ENCODE data around the gene UBE2E1. TPM values are rescaled to one million over a fixed set of nuclear protein-coding genes. Genes with fewer than 3 reads are reported as not detected.
A peak's percentile ranks its signal among the peaks of the same experiment; 100 is the strongest.

Gene UBE2E1
- total RNA-seq, 1 donor from 2014 or later, result 63.9 TPM

DNA sequence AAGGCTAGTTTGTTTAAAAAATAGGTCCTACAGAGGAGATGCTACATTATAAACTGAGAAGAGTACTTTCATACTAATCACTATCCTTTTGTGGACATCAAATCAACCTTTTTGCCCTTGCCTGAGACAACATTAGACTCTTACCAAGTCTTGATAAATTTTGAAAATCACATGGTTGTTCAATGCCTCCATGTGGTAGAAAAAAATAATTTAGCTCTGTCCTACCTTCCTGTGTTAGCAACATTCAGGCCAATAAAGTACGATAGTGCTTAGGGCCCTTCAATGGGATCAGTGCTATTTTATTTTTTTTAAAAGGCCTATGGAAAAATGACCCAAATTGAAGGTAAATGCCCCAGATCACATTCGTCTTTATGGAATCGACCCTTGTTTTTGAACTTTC lies 5.0 kb upstream of the UBE2E1 start:
- DNase-seq (ENCODE audit: low spot score), result no peak
- peaks cover under 1% of the 10 kb centered on the region for H3K36me3 Mint-ChIP-seq (ENCODE audit: low read depth)
- no peak overlapping the region for H3K4me3 Mint-ChIP-seq (ENCODE audit: low read depth)
- H3K4me1 Mint-ChIP-seq (ENCODE audit: low read depth), result peaks cover 15% of the 10 kb centered on the region
- intact Hi-C loops (cut with micrococcal nuclease), result loop anchor here (10.0 kb wide), 1 partner anchor 596 kb away; the partner anchor contains the start of gene UBE2E2
- no peak overlapping the region for H3K27ac Mint-ChIP-seq
- no peaks in the 10 kb centered on the region for H3K9me3 Mint-ChIP-seq
- H3K27me3 Mint-ChIP-seq (ENCODE audit: low read depth), result peaks cover 46% of the 10 kb centered on the region

DNA sequence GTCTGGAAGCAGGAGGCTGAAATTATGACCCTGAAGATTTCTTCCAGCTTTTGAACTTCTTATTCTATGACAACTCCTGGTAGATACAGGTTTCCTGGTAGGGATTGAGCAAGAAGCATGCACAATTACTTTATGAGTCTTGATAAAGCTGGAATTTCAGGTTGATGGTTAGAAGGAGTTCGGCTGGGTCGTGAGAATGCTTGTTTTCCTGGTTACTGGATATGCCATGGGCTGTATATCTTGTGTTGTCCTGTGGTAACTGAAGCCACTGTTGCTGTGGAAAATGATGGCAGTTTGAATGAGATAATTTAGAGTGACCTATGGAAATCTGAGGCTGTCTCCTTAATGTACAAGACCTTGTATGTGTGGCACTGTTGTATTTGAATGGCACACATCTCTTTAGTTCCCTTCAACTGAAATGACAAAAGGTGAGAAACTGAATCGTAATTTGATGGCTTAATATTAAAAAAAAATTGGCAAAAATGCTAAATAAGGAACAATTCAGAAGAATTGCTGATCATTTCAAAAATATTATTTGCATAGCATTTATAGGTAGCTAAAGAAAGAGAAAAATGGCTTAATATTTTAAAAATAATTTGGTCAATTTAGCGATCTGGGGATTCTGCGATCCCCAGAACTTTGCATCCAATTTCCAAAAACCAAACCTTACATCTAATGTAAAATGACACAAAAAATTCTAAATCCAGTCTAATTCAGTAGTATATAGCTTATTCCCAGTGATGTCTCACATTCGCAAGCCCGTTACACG lies 1.1 kb upstream of the UBE2E1 start:
- H3K27me3 Mint-ChIP-seq (ENCODE audit: low read depth), result peaks cover 32% of the 10 kb centered on the region
- H3K27ac Mint-ChIP-seq, result no peak overlapping the region
- peaks cover 34% of the 10 kb centered on the region for H3K4me1 Mint-ChIP-seq (ENCODE audit: low read depth)
- intact Hi-C loops (cut with micrococcal nuclease), result loop anchor here (5.0 to 10.0 kb wide), 2 partner anchors 600 to 883 kb away; partner anchors contain the start of gene UBE2E2
- no peaks in the 10 kb centered on the region for H3K9me3 Mint-ChIP-seq
- H3K36me3 Mint-ChIP-seq (ENCODE audit: low read depth), result peaks cover 31% of the 10 kb centered on the region
- DNase-seq (ENCODE audit: low spot score), result no peak
- H3K4me3 Mint-ChIP-seq (ENCODE audit: low read depth), result peak overlapping the region; percentile 89

DNA sequence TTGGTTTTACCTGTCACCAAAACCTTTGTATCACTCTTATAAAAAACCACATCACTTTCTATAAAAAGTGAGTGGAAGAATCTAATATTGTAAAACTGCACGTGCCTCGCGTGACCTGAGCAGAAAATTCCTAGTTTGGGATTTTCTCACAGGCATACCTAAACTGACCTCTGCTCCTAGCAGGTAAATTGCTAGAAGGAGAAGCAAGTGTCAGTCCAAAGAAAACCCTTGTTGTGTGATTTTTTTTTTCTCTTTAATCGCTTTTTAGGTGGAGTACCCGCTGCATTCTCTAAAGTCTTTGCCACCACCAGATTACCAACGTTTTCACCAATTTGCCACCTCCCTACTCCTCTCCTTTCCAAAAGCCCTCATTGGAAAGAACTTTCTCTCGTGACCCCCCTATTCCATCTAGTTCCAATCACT lies 534 bp upstream of the UBE2E1 start:
- intact Hi-C loops (cut with micrococcal nuclease), result loop anchor here (5.0 to 10.0 kb wide), 2 partner anchors 600 to 882 kb away; partner anchors contain the start of gene UBE2E2
- peaks cover 36% of the 10 kb centered on the region for H3K36me3 Mint-ChIP-seq (ENCODE audit: low read depth)
- H3K27me3 Mint-ChIP-seq (ENCODE audit: low read depth), result peaks cover 29% of the 10 kb centered on the region
- DNase-seq (ENCODE audit: low spot score), result no peak
- H3K4me1 Mint-ChIP-seq (ENCODE audit: low read depth), result peaks cover 40% of the 10 kb centered on the region
- H3K27ac Mint-ChIP-seq, result peak overlapping the region; percentile 76
- no peaks in the 10 kb centered on the region for H3K9me3 Mint-ChIP-seq
- H3K4me3 Mint-ChIP-seq (ENCODE audit: low read depth), result peak overlapping the region; percentile 89

DNA sequence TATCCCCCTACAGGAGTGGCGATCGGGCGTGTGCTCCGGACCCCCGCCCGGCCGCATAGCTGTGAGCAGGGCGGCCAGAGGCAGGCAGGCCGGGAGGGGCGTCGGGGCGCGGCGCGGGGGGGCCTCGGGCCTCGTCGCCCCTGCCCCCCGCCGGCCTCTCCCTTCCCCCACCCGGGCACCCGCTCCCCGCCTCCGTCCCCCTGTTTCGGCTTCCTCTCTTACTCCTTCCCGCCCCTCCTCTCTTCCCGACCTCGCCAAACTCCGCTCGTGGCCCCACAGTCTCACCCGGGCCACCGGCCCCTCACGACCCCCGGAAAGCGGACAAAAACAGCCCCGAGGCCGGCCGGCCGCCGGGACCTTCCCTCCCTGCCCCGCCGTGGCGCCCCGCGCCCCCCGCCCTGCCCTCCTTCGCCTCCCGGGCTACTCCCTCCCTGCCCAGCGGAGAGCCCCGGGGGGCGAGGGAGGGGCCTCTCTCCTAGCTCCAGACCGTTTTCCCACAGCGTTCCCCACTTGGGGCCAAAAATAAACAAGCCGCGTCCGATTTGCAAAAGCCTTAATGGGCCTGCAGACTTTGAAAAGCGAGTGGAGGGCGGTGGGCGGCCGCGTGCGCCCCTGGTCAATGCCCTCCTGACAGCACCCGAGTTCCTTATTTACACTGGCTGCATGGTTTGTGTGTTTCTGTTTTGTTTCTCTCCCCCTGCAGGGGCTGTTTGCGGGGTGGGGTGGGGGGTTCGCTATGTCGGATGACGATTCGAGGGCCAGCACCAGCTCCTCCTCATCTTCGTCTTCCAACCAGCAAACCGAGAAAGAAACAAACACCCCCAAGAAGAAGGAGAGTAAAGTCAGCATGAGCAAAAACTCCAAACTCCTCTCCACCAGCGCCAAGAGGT lies 1.0 kb downstream of the UBE2E1 start:
- DNase-seq (ENCODE audit: low spot score), result no peak
- Mint-ChIP-seq H3K36me3 (ENCODE audit: low read depth) (peaks cover 43% of the 10 kb centered on the region), H3K4me3 (ENCODE audit: low read depth) (peak overlapping the region; percentile 91), H3K4me1 (ENCODE audit: low read depth) (peaks cover 46% of the 10 kb centered on the region), H3K27ac (peak overlapping the region; percentile 93), H3K9me3 (no peaks in the 10 kb centered on the region), H3K27me3 (ENCODE audit: low read depth) (peaks cover 21% of the 10 kb centered on the region)
- intact Hi-C loops (cut with micrococcal nuclease), result loop anchor here (5.0 to 10.0 kb wide), 2 partner anchors 602 to 881 kb away; partner anchors contain the start of gene UBE2E2

DNA sequence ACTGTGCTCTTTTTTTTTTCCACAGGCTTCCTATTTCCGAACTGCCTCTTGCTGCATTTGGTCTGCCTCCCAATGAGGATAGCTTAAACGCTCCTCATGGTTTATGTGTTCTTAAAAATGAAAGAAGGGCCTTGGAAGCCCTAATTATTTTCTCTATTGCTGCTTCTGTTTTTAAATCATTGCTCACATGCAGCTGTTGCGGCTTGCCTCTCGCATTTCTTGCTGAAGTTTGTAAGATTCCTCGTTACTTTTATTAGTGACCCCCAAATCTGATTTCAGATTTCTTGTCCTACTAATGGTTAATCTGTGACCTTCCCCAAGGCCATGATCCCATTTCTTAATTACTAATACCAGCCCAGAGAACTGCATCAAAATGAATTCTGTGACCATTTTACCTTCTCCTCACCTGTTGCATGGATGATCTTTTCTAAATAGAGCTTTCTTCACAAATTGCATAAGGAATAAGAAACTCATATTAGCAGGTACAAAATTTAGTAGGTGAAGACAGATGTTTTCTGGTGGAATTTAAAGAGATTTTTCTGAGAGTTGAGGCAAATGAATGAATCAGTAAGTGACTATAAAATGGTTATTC lies 1.8 kb downstream of the UBE2E1 start:
- intact Hi-C loops (cut with micrococcal nuclease), result loop anchor here (5.0 to 10.0 kb wide), 2 partner anchors 603 to 880 kb away; partner anchors contain the start of gene UBE2E2
- Mint-ChIP-seq H3K4me1 (ENCODE audit: low read depth) (peaks cover 53% of the 10 kb centered on the region), H3K9me3 (no peaks in the 10 kb centered on the region), H3K27me3 (ENCODE audit: low read depth) (peaks cover 20% of the 10 kb centered on the region), H3K4me3 (ENCODE audit: low read depth) (peak overlapping the region; percentile 91), H3K36me3 (ENCODE audit: low read depth) (peaks cover 51% of the 10 kb centered on the region), H3K27ac (peak overlapping the region; percentile 93)
- no peak for DNase-seq (ENCODE audit: low spot score)

DNA sequence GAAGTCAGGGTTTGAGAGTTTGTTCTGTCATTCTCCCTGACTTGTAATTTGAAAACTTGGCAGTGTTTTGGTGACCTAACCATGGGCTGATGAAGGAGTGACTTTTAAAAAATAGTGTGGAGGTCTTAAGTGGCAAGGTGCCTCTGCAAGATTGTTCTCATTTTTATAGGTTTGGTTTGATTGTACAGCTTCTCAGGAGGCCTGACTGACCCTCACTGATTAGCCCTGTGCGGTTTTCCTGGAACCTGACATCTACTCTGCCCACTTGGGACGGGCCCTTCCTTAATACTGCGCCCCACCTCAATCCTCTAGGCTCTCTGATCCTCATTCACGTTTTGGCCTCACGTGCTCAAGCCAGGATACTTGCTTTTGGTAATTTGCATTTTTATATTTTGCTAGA lies 2.8 kb downstream of the UBE2E1 start:
- no peaks in the 10 kb centered on the region for H3K9me3 Mint-ChIP-seq
- DNase-seq (ENCODE audit: low spot score), result no peak
- H3K27ac Mint-ChIP-seq, result no peak overlapping the region
- H3K4me1 Mint-ChIP-seq (ENCODE audit: low read depth), result peaks cover 56% of the 10 kb centered on the region
- peak overlapping the region; percentile 26 for H3K4me3 Mint-ChIP-seq (ENCODE audit: low read depth)
- intact Hi-C loops (cut with micrococcal nuclease), result loop anchor here (5.0 to 10.0 kb wide), 2 partner anchors 604 to 879 kb away; partner anchors contain the start of gene UBE2E2
- peaks cover 14% of the 10 kb centered on the region for H3K27me3 Mint-ChIP-seq (ENCODE audit: low read depth)
- peaks cover 56% of the 10 kb centered on the region for H3K36me3 Mint-ChIP-seq (ENCODE audit: low read depth)

DNA sequence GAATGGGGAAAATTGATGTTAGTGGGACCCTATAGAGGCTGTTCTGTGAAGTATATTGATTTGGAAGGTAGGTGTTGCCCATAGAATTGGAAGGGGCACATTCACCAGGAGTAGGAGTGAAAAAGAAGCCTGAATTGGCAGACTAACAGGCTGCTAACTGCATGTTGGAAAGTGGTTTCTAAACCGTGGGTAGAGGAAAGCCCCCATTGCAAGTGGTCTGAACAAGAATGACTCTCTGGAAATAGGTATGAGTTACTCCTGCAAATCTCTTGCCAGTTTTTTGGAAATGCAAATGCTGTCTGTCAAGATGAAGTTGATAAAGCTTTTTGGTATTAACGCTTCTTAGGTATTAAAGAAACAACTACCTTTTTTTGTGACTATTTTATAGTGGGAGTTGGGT lies 3.5 kb downstream of the UBE2E1 start:
- H3K9me3 Mint-ChIP-seq, result no peaks in the 10 kb centered on the region
- DNase-seq (ENCODE audit: low spot score), result no peak
- peaks cover 11% of the 10 kb centered on the region for H3K27me3 Mint-ChIP-seq (ENCODE audit: low read depth)
- intact Hi-C loops (cut with micrococcal nuclease), result loop anchor here (5.0 to 10.0 kb wide), 2 partner anchors 604 to 878 kb away; partner anchors contain the start of gene UBE2E2
- H3K27ac Mint-ChIP-seq, result peak overlapping the region; percentile 99
- H3K4me3 Mint-ChIP-seq (ENCODE audit: low read depth), result peak overlapping the region; percentile 97
- peaks cover 57% of the 10 kb centered on the region for H3K4me1 Mint-ChIP-seq (ENCODE audit: low read depth)
- H3K36me3 Mint-ChIP-seq (ENCODE audit: low read depth), result peaks cover 56% of the 10 kb centered on the region

DNA sequence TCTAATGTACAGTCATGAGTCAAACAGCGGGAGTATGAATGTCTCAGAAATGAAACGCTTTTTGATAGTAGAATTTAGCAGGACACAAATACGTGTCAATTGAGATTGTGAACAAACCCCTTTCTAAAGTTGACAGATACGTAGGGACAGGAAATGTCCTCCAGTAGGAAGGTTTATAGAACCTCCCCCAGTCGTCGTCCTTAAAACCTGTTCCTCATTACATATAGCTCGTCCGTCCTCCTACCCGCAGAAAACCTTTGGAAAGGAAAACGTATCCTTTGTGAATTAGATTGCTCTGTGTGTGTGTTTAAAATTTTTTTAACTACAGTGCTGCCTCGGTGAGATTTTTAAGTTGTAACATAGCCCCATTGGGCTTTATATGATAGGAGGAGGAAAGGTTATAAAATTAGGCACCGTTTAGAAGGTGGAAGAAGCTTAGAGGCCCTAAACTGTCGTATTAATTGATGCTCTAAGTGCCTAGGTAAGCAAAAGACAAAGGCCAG lies 4.1 kb downstream of the UBE2E1 start:
- peaks cover 7% of the 10 kb centered on the region for H3K27me3 Mint-ChIP-seq (ENCODE audit: low read depth)
- peaks cover 54% of the 10 kb centered on the region for H3K4me1 Mint-ChIP-seq (ENCODE audit: low read depth)
- no peak for DNase-seq (ENCODE audit: low spot score)
- peaks cover 59% of the 10 kb centered on the region for H3K36me3 Mint-ChIP-seq (ENCODE audit: low read depth)
- intact Hi-C loops (cut with micrococcal nuclease), result loop anchor here (1.0 to 10.0 kb wide), 3 partner anchors 107 to 877 kb away; partner anchors contain the start of genes RPL15 and UBE2E2
- no peaks in the 10 kb centered on the region for H3K9me3 Mint-ChIP-seq
- peak overlapping the region; percentile 97 for H3K4me3 Mint-ChIP-seq (ENCODE audit: low read depth)
- H3K27ac Mint-ChIP-seq, result peak overlapping the region; percentile 99

DNA sequence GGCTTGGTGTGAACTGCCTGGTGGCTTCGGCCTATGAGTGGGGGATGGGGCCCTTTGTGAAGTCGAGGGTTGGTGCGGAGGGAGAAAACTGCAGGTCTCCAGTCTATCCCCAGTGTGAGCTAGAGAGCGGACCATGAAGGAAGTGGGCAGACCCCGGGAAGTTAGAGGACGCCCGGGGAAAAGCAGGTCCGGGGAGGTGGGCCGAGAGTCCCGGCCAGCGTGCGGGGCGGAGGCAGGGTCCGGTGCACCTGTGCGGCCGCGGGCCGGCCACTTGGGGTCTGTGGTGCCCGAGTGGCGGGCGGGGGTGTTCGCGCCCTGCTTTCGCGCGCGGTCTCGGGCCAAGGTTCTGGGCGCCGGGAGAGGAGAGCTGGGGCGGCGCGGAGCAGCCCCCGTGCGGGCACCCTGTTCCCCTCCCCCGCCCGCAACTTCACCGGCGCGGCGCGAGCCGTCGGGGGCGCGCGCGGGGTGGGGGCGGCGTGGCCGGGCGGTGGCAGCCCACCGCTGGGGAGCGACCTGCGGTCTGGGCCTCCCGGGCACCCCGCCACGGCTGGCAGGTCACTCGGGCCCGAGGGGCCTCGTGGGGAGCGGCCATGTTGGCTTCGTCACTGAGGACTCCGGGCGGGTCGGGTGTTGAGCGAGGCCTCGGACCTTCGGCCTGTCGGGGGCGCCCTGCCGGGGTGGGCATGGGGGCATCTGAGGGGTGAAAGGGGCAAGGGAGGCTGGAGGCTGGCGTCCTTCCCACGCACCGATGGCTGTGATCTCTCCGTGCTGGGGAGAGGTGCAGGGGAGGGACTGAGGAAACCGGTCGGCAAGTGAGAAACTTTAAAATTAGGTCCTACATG lies 4.8 kb downstream of the UBE2E1 start:
- Mint-ChIP-seq H3K4me1 (ENCODE audit: low read depth) (peaks cover 56% of the 10 kb centered on the region), H3K27ac (peak overlapping the region; percentile 99), H3K4me3 (ENCODE audit: low read depth) (peak overlapping the region; percentile 97), H3K36me3 (ENCODE audit: low read depth) (peaks cover 66% of the 10 kb centered on the region), H3K9me3 (no peaks in the 10 kb centered on the region), H3K27me3 (ENCODE audit: low read depth) (peaks cover under 1% of the 10 kb centered on the region)
- DNase-seq (ENCODE audit: low spot score), result peak; percentile 42
- intact Hi-C loops (cut with micrococcal nuclease), result loop anchor here (1.0 kb wide), 2 partner anchors 107 to 136 kb away; partner anchors contain the start of gene RPL15

DNA sequence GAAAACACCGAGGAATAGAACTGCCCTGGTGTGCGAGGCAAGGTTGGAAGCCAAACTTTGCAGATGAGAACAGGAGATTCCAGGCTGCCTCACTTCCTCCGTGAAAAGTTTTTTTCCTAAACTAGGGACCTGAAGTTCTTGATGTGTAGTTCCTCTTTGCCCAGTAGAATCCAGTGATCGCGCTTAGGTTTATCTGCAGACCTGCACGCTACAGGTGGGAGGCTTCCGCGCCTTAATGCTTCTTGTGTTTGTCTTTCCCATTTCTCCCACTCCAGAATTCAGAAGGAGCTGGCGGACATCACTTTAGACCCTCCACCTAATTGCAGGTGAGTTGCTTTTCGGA lies 5.4 kb downstream of the UBE2E1 start:
- Mint-ChIP-seq H3K27ac (peak overlapping the region; percentile 93), H3K4me1 (ENCODE audit: low read depth) (peaks cover 60% of the 10 kb centered on the region), H3K36me3 (ENCODE audit: low read depth) (peaks cover 64% of the 10 kb centered on the region), H3K9me3 (no peaks in the 10 kb centered on the region), H3K27me3 (ENCODE audit: low read depth) (no peaks in the 10 kb centered on the region), H3K4me3 (ENCODE audit: low read depth) (peak overlapping the region; percentile 86)
- intact Hi-C loops (cut with micrococcal nuclease), result loop anchor here (1.0 kb wide), 1 partner anchor 135 kb away; no protein-coding TSS in a partner anchor
- DNase-seq (ENCODE audit: low spot score), result no peak

DNA sequence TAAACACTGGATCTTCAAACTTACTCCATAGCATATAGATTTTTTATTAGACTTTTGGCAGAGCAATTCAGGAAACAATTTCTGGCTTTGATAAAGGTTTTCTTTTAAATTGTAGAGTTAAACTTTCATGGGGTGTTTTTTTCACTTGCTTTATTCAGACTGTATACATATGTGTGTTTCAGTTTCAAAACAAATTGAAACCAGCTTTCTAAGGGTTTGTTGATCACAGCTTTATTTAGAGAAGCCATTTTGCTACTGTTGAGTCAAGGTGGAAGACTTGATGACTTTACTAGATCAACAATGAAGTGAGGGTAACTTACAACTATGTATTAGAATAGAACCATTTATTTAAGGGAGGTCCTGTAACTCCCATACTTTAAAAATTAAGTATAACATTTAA lies 6.2 kb downstream of the UBE2E1 start:
- Mint-ChIP-seq H3K36me3 (ENCODE audit: low read depth) (peaks cover 64% of the 10 kb centered on the region), H3K4me3 (ENCODE audit: low read depth) (peak overlapping the region; percentile 86), H3K27ac (peak overlapping the region; percentile 47), H3K27me3 (ENCODE audit: low read depth) (no peaks in the 10 kb centered on the region), H3K4me1 (ENCODE audit: low read depth) (peaks cover 59% of the 10 kb centered on the region), H3K9me3 (no peaks in the 10 kb centered on the region)
- intact Hi-C loops (cut with micrococcal nuclease), result loop anchor here (1.0 kb wide), 1 partner anchor 134 kb away; no protein-coding TSS in a partner anchor
- no peak for DNase-seq (ENCODE audit: low spot score)

Data from activated T-helper 2 cell treated with anti-CD3 and anti-CD28 coated beads, Interferon-gamma antibody, Interleukin-2, Interleukin-4, amounts not matched to agents 10 μg/mL and 5 μg/mL and 100 μg/mL, durations not matched to agents 14 hours and 24 hours and 36 hours (primary cell).